ENCODE data around the gene FAM13A. TPM values are rescaled to one million over a fixed set of nuclear protein-coding genes. Genes with fewer than 3 reads are reported as not detected.

Gene FAM13A
- total and polyA plus RNA-seq, 2 donors (not counting 1 experiment from before 2014, with no cell fraction given): 0.51 to 2.1 TPM

- H3K4me1 ChIP-seq (ENCODE audit: control insufficient read depth in 2 of 2, insufficient read depth in 2 of 2, low read length in 2 of 2): no peaks in the 10 kb centered on the region
- WGBS (ENCODE audit: insufficient coverage): no CpG with 5 or more reads among the region's 4 CpGs
- POLR2A ChIA-PET: no interaction called here
- CTCF ChIA-PET: interaction anchor here (1.1 to 7.6 kb wide), 2 partner anchors 143 to 207 kb away, joined by 3 to 148 read pairs; no protein-coding TSS in a partner anchor
- no peaks in the 10 kb centered on the region for H3K9me3 Mint-ChIP-seq (ENCODE audit: insufficient read depth)
- DNase-seq (no peak), ATAC-seq (ENCODE audit: low read depth) (no peak)
- H3K27me3 ChIP-seq (replicated peaks in 1 of 4; ENCODE audit: control extremely low read depth in 1 of 4, control insufficient read depth in 3 of 4, insufficient read depth in 4 of 4, low read length in 3 of 4): no peaks in the 10 kb centered on the region
- no peak overlapping the region for H3K27ac ChIP-seq (ENCODE audit: low read length in 2 of 2)
- no peak overlapping the region for H2AFZ ChIP-seq (ENCODE audit: insufficient read depth, low read depth, low read length, poor library complexity, severe bottlenecking)
- H4K20me1 ChIP-seq (ENCODE audit: control insufficient read depth, insufficient read depth, low read length, poor library complexity, severe bottlenecking): no peaks in the 10 kb centered on the region
- intact Hi-C loops (cut with micrococcal nuclease): loop anchor here (5.0 kb wide), 1 partner anchor 341 kb away; no protein-coding TSS in a partner anchor
- no peak overlapping the region for H3K27ac Mint-ChIP-seq
- H3K4me3 Mint-ChIP-seq: no peak overlapping the region
- H3K4me2 ChIP-seq (replicated peaks; ENCODE audit: low read depth, low read length, poor library complexity, severe bottlenecking): no peak overlapping the region
- peaks cover 4% of the 10 kb centered on the region for H3K27me3 Mint-ChIP-seq
- TF ChIP-seq EZH2 (IDR thresholded peaks at IDR 0.05; ENCODE audit: borderline replicate concordance, insufficient read depth, low read depth, low read length, poor library complexity, severe bottlenecking): no peak
- TF ChIP-seq, protein P1, sequence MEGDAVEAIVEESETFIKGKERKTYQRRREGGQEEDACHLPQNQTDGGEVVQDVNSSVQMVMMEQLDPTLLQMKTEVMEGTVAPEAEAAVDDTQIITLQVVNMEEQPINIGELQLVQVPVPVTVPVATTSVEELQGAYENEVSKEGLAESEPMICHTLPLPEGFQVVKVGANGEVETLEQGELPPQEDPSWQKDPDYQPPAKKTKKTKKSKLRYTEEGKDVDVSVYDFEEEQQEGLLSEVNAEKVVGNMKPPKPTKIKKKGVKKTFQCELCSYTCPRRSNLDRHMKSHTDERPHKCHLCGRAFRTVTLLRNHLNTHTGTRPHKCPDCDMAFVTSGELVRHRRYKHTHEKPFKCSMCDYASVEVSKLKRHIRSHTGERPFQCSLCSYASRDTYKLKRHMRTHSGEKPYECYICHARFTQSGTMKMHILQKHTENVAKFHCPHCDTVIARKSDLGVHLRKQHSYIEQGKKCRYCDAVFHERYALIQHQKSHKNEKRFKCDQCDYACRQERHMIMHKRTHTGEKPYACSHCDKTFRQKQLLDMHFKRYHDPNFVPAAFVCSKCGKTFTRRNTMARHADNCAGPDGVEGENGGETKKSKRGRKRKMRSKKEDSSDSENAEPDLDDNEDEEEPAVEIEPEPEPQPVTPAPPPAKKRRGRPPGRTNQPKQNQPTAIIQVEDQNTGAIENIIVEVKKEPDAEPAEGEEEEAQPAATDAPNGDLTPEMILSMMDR (IDR thresholded peaks at IDR 0.05): no peak
- no peak overlapping the region for H3K4me3 ChIP-seq (ENCODE audit: control extremely low read depth in 1 of 5, extremely low read depth in 1 of 5, insufficient read depth in 1 of 5, low read depth in 2 of 5, low read length in 4 of 5)
- H3K36me3 ChIP-seq (replicated peaks in 1 of 2; ENCODE audit: control extremely low read depth in 1 of 2, control insufficient read depth in 1 of 2, extremely low read depth in 1 of 2, insufficient read depth in 2 of 2, low read length in 1 of 2): no peaks in the 10 kb centered on the region
- H3K9ac ChIP-seq (ENCODE audit: low read length): no peak overlapping the region
- H3K79me2 ChIP-seq (ENCODE audit: control insufficient read depth, insufficient read depth, low read length): no peaks in the 10 kb centered on the region
- no peaks in the 10 kb centered on the region for H3K4me1 Mint-ChIP-seq
- H3K9me3 ChIP-seq (ENCODE audit: control extremely low read depth in 1 of 3, control insufficient read depth in 2 of 3, insufficient read depth in 1 of 3, low read length in 2 of 3): no peaks in the 10 kb centered on the region
Observed at GRCh38 chr4:88816360-88816759, 240.6 kb downstream of the FAM13A start.

DNA sequence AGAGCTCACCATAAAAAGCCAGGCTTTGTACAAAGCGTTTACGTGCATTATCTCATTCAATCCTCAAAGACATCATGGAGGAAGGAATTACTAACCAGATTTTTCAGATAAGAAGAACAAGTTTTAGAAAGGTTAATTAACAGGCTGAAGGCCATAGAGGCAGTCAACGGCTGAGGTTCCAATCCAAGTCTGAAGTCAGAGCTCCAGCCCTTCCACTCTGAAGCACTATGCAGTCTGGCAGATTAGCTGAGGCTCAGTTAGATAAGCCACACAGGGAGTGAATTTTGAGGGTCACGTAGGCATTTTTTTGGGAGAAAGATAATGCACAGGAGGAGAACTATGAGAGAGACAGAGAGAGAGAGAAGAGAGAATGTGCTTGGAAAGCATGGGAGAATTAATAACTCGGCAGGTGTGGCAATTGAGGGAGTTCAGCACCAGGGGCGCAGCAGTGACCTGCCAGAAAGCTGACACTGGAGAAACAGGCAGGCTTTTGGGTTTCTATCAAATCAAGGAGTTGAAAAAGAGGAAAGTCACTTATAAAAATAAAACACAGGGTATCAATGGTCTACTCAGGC lies 242.9 kb downstream of the FAM13A start:
- WGBS (ENCODE audit: insufficient coverage): 83% methylated on average over 3 of the region's 6 CpGs
- CTCF ChIA-PET: no interaction called here
- Mint-ChIP-seq H3K27me3 (peaks cover 7% of the 10 kb centered on the region), H3K9me3 (ENCODE audit: insufficient read depth) (no peaks in the 10 kb centered on the region), H3K4me1 (no peaks in the 10 kb centered on the region), H3K27ac (no peak overlapping the region), H3K4me3 (no peak overlapping the region)
- Histone ChIP-seq H4K20me1 (ENCODE audit: control insufficient read depth, insufficient read depth, low read length, poor library complexity, severe bottlenecking) (no peaks in the 10 kb centered on the region), H3K4me1 (ENCODE audit: control insufficient read depth in 2 of 2, insufficient read depth in 2 of 2, low read length in 2 of 2) (no peaks in the 10 kb centered on the region), H3K79me2 (ENCODE audit: control insufficient read depth, insufficient read depth, low read length) (no peaks in the 10 kb centered on the region), H3K36me3 (replicated peaks in 1 of 2; ENCODE audit: control extremely low read depth in 1 of 2, control insufficient read depth in 1 of 2, extremely low read depth in 1 of 2, insufficient read depth in 2 of 2, low read length in 1 of 2) (no peaks in the 10 kb centered on the region), H3K27ac (ENCODE audit: low read length in 2 of 2) (no peak overlapping the region), H3K27me3 (replicated peaks in 1 of 4; ENCODE audit: control extremely low read depth in 1 of 4, control insufficient read depth in 3 of 4, insufficient read depth in 4 of 4, low read length in 3 of 4) (no peaks in the 10 kb centered on the region), H2AFZ (ENCODE audit: insufficient read depth, low read depth, low read length, poor library complexity, severe bottlenecking) (no peak overlapping the region), H3K9me3 (ENCODE audit: control extremely low read depth in 1 of 3, control insufficient read depth in 2 of 3, insufficient read depth in 1 of 3, low read length in 2 of 3) (no peaks in the 10 kb centered on the region), H3K4me3 (ENCODE audit: control extremely low read depth in 1 of 5, extremely low read depth in 1 of 5, insufficient read depth in 1 of 5, low read depth in 2 of 5, low read length in 4 of 5) (no peak overlapping the region), H3K4me2 (replicated peaks; ENCODE audit: low read depth, low read length, poor library complexity, severe bottlenecking) (no peak overlapping the region), H3K9ac (ENCODE audit: low read length) (no peak overlapping the region)
- ATAC-seq (ENCODE audit: low read depth) (no peak), DNase-seq (no peak)
- intact Hi-C loops (cut with micrococcal nuclease): no loop called here
- TF ChIP-seq EZH2 (IDR thresholded peaks at IDR 0.05; ENCODE audit: borderline replicate concordance, insufficient read depth, low read depth, low read length, poor library complexity, severe bottlenecking): no peak
- TF ChIP-seq, protein P1 (IDR thresholded peaks at IDR 0.05): no peak
- POLR2A ChIA-PET: interaction anchor here (0.5 kb wide), 1 partner anchor 646 kb away, joined by 6 read pairs; no protein-coding TSS in a partner anchor
